ENCODE measurements around the gene CPNE9.

Gene CPNE9

GRCh38 chr3:9743548-9743947, 39.9 kb downstream of the CPNE9 start:
- in situ Hi-C loops (cut with MboI; ENCODE audit: low sequenced_read_pairs) = no loop called here

GRCh38 chr3:9744162-9744561, 40.5 kb downstream of the CPNE9 start:
- in situ Hi-C loops (cut with MboI; ENCODE audit: low sequenced_read_pairs) = no loop called here

GRCh38 chr3:9745521-9745920, 41.9 kb downstream of the CPNE9 start:
- in situ Hi-C loops (cut with MboI; ENCODE audit: low sequenced_read_pairs) = no loop called here

- in situ Hi-C loops (cut with MboI; ENCODE audit: low sequenced_read_pairs) = no loop called here
These were observed 42.7 kb downstream of the CPNE9 start for GRCh38 chr3:9746330-9746729.

- in situ Hi-C loops (cut with MboI; ENCODE audit: low sequenced_read_pairs) = no loop called here
These were observed 43.6 kb downstream of the CPNE9 start for GRCh38 chr3:9747267-9747666.

- in situ Hi-C loops (cut with MboI; ENCODE audit: low sequenced_read_pairs) = no loop called here
These were observed 44.4 kb downstream of the CPNE9 start for GRCh38 chr3:9748031-9748430.

- in situ Hi-C loops (cut with MboI; ENCODE audit: low sequenced_read_pairs) = no loop called here
These were observed 45.6 kb downstream of the CPNE9 start for GRCh38 chr3:9749296-9749644.

GRCh38 chr3:9749645-9750555, 46.3 kb downstream of the CPNE9 start, which contains the start of gene OGG1:
TSS of gene OGG1 (plus strand) at chr3:9749952. CDS start at chr3:9750287, 335 bp downstream.
- in situ Hi-C loops (cut with MboI; ENCODE audit: low sequenced_read_pairs) = no loop called here

- in situ Hi-C loops (cut with MboI; ENCODE audit: low sequenced_read_pairs) = no loop called here
These were observed 47.2 kb downstream of the CPNE9 start for GRCh38 chr3:9750556-9751411.

GRCh38 chr3:9754678-9755077, 51.0 kb downstream of the CPNE9 start:
- in situ Hi-C loops (cut with MboI; ENCODE audit: low sequenced_read_pairs) = no loop called here

GRCh38 chr3:9757427-9757826, 53.8 kb downstream of the CPNE9 start:
- in situ Hi-C loops (cut with MboI; ENCODE audit: low sequenced_read_pairs) = no loop called here

GRCh38 chr3:9760779-9761505, 57.3 kb downstream of the CPNE9 start:
- in situ Hi-C loops (cut with MboI; ENCODE audit: low sequenced_read_pairs) = no loop called here

GRCh38 chr3:9761919-9762318, 58.3 kb downstream of the CPNE9 start:
- in situ Hi-C loops (cut with MboI; ENCODE audit: low sequenced_read_pairs) = no loop called here

GRCh38 chr3:9762871-9763270, 59.2 kb downstream of the CPNE9 start:
- in situ Hi-C loops (cut with MboI; ENCODE audit: low sequenced_read_pairs) = no loop called here

GRCh38 chr3:9765865-9766264, 62.2 kb downstream of the CPNE9 start:
- in situ Hi-C loops (cut with MboI; ENCODE audit: low sequenced_read_pairs) = no loop called here

- in situ Hi-C loops (cut with MboI; ENCODE audit: low sequenced_read_pairs) = no loop called here
These were observed 63.8 kb downstream of the CPNE9 start for GRCh38 chr3:9767418-9767817.

GRCh38 chr3:9768141-9768775, 64.6 kb downstream of the CPNE9 start:
- in situ Hi-C loops (cut with MboI; ENCODE audit: low sequenced_read_pairs) = no loop called here

- in situ Hi-C loops (cut with MboI; ENCODE audit: low sequenced_read_pairs) = no loop called here
These were observed 65.4 kb downstream of the CPNE9 start for GRCh38 chr3:9769012-9769411.

- in situ Hi-C loops (cut with MboI; ENCODE audit: low sequenced_read_pairs) = no loop called here
These were observed 66.0 kb downstream of the CPNE9 start, which contains the start of gene CAMK1 for GRCh38 chr3:9769426-9770275. TSS of gene CAMK1 (minus strand) at chr3:9769947. CDS start at chr3:9767749, 2,198 bp downstream.
